Activated CD8-positive, alpha-beta memory T cell treated with anti-CD3 and anti-CD28 coated beads, Interleukin-2, amount 50 U/mL, for 48 hours (primary cell): ENCODE data around the gene PSG2.
"Not testable (repeated sequence)": the region's sequence is repeated elsewhere in the genome, so short reads cannot be mapped to it uniquely, and the experiment has no call there.

Experiments used
- DNase-seq: peaks from one replicate; pipeline ENCODE4 v3.0.0-alpha.2; 2020

The PSG2 gene

GRCh38 chr19:43077881-43078280, 4.6 kb downstream of the PSG2 start:
- DNase-seq = not testable (repeated sequence)

GRCh38 chr19:43062418-43062817, 20.1 kb downstream of the PSG2 start:
- not testable (repeated sequence) for DNase-seq

GRCh38 chr19:43061326-43061725, 21.2 kb downstream of the PSG2 start:
- not testable (repeated sequence) for DNase-seq

GRCh38 chr19:43060254-43060653, 22.2 kb downstream of the PSG2 start:
- not testable (repeated sequence) for DNase-seq

- not testable (repeated sequence) for DNase-seq
Measured at GRCh38 chr19:43059482-43059881, 23.0 kb downstream of the PSG2 start.

GRCh38 chr19:43058440-43058839, 24.1 kb downstream of the PSG2 start:
- DNase-seq = not testable (repeated sequence)

GRCh38 chr19:43047966-43048365, 34.5 kb downstream of the PSG2 start:
- not testable (repeated sequence) for DNase-seq

GRCh38 chr19:43046578-43046977, 35.9 kb downstream of the PSG2 start:
- not testable (repeated sequence) for DNase-seq

GRCh38 chr19:43043492-43044180, 38.9 kb downstream of the PSG2 start:
- not testable (repeated sequence) for DNase-seq

- not testable (repeated sequence) for DNase-seq
Measured at GRCh38 chr19:43031645-43032044, 50.9 kb downstream of the PSG2 start.

GRCh38 chr19:43028866-43029265, 53.6 kb downstream of the PSG2 start:
- no peak for DNase-seq

- not testable (repeated sequence) for DNase-seq
Measured at GRCh38 chr19:43027985-43028384, 54.5 kb downstream of the PSG2 start.

- DNase-seq = not testable (repeated sequence)
Measured at GRCh38 chr19:43027061-43027460, 55.4 kb downstream of the PSG2 start.

- DNase-seq = not testable (repeated sequence)
Measured at GRCh38 chr19:43026369-43026768, 56.1 kb downstream of the PSG2 start, which contains the start of gene PSG11. Gene PSG11, minus strand, starts transcription at chr19:43026469. Its CDS starts 97 bp downstream, at chr19:43026372.

GRCh38 chr19:43022098-43022497, 60.4 kb downstream of the PSG2 start:
- not testable (repeated sequence) for DNase-seq

GRCh38 chr19:43021629-43022028, 60.9 kb downstream of the PSG2 start:
- not testable (repeated sequence) for DNase-seq

GRCh38 chr19:43019588-43019987, 62.9 kb downstream of the PSG2 start:
- not testable (repeated sequence) for DNase-seq
